GM12874 (cell line): ENCODE results near the gene NUP214.

ENCODE experiments used
- CTCF ChIP-seq: IDR thresholded peaks from 2 replicates; pipeline ENCODE4 v1.5.1; 2011; ENCODE audit warnings: low read depth, mild to moderate bottlenecking, control low read depth, low read length, moderate library complexity; ENCODE audit not compliant: insufficient read depth

Gene NUP214

DNA sequence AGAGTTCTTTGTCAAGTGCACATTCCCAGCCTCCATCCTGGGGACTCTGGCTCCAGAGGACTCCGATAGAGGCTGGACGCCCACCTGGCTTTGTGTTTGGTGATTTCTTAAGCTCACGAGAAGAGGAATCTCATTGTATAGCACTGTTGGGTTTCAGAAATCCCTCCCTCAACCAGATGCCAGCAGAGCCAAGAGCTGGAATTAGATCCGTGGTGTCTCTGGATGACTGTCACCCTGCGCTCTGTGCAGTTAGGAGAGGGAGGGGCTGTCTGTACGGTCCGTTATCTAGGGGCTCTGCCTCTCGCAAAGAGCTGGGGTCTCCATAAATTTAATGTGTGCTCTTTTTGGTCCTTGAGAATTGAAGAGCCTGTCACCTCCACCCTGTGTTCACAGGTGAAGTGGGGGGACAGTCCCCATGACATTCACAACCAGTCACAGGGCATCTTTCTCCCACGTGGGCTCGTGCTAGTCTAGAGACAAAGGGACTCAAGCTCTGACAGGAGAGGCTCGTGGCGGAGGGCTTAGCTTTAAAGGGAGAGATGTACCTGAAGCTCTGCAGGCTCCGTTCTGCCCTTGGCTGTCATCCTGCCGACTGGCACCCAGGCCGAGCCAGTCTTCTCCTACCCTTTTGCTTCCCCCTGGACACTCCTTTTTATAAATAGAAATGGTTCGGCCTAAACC, 109.6 kb downstream of the NUP214 start:
- TF ChIP-seq CTCF: no peak

- no peak for TF ChIP-seq CTCF
These were observed 110.1 kb downstream of the NUP214 start for GRCh38 chr9:131235480-131235851.

DNA sequence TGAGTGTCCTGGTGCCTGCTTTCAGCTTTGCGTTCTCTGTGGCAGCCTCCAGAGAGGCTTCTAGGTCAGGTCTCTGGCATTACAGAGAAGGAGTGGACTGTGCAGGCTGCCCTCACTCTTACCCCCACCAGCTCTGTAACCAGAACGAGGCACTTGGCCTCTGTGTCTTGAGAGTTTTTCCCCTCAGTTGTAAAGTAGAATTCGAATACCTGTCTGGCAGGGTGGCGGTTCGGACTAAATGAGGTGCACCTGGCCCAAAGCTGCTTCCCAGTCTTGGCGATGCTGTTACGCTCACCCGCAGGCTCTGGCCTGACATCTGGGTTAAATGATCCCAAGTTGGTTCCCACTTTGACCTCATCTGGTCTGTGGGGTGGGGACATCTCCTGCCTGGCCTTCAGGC, 110.8 kb downstream of the NUP214 start:
- TF ChIP-seq CTCF: no peak

GRCh38 chr9:131236761-131237160, 111.4 kb downstream of the NUP214 start:
- TF ChIP-seq CTCF: no peak

DNA sequence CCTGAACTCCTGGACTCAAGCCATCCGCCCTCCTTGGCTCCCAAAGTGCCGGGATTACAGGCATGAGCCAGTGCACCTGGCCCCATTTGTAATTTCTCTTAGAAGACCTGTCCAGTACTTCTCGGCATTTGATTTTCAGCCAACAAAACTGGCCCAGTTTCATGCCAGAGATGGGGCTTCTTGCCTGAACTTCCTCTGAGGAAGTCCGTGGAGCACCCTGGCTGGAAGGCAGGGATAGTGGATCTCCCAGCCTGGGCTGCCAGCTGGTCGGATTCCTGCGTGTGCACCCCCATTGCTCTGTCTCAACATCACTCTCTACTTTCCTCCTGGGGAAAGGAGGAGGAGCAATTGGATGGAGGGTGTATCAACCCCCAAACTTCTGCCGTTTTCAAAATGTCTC, 111.9 kb downstream of the NUP214 start:
- no peak for TF ChIP-seq CTCF

DNA sequence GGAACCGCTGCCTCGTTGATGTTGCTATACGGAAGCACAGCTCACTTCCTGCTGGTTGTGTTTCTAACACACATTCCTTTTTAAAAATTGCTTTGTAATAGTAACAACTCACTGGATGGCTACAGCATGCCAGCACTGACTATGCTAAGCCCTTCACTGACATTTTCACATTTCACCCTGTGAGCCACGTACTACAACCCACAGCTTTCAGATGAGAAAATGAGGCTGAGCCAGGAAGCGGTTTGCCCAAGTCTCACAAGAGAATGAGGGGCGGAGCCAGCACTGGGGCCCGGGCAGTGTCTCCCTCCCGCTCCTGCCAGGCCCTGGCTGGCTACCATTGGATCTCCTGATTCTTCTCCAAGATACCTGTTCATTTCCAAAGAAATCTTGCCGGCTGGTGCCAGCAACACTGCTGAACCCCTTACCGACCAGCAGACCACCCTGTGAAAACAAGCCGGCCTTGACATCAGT, 112.6 kb downstream of the NUP214 start:
- no peak for TF ChIP-seq CTCF

GRCh38 chr9:131238402-131239021, 113.1 kb downstream of the NUP214 start:
- no peak for TF ChIP-seq CTCF
